Panc1 (cell line): ENCODE measurements around the gene RAB6B. TPM values are rescaled to one million over a fixed set of nuclear protein-coding genes. Genes with fewer than 3 reads are reported as not detected.

Source experiments
- ATAC-seq: fragments of 200-7000 bp; cut with Tn5 transposase; 2 replicates; pipeline ENCODE4 v1.9.1; 2020; ENCODE audit warnings: mild to moderate bottlenecking, moderate library complexity
- BruUV-seq: library from RNA; stranded (reverse); fragments of 400-500 nt; replicated peaks from 2 replicates; lab custom pipeline; 2021; lab: Mats Ljungman, UMichigan
- CTCF ChIA-PET: fragments of 300-600 bp; sonication (Branson Sonifier 250); formaldehyde crosslinking; loops from one replicate; lab custom pipeline; 2022; ENCODE audit warnings: antibody characterized with exemption; lab: Charles Lee
- POLR2A ChIA-PET: fragments of 300-600 bp; sonication (Branson Sonifier 250); formaldehyde crosslinking; loops from one replicate; lab custom pipeline; 2022; ENCODE audit warnings: antibody characterized with exemption; lab: Charles Lee
- DNase-seq: peaks from one replicate; pipeline ENCODE4 v3.0.0-alpha.2; 2010; ENCODE audit warnings: low read depth, low spot score
- H3K27ac ChIP-seq: 2 replicates; pipeline ENCODE4 v1.5.1; 2011; ENCODE audit warnings: mild to moderate bottlenecking, low read length, inconsistent platforms
- H3K27me3 ChIP-seq: fragments of 200-500 bp; sonication (Bioruptor generic); 2 replicates; pipeline ENCODE4 v1.6.0; 2014; ENCODE audit warnings: low read length, inconsistent platforms; ENCODE audit not compliant: control insufficient read depth, insufficient read depth
- H3K36me3 ChIP-seq: fragments of 200-500 bp; sonication (Bioruptor generic); 2 replicates; pipeline ENCODE4 v1.5.1; 2014; ENCODE audit warnings: inconsistent platforms, mild to moderate bottlenecking, low read length, moderate library complexity; ENCODE audit not compliant: control insufficient read depth, insufficient read depth
- H3K4me1 ChIP-seq: 2 replicates; pipeline ENCODE4 v1.5.1; 2011; ENCODE audit warnings: inconsistent platforms, mild to moderate bottlenecking, low read length, moderate library complexity; ENCODE audit not compliant: control insufficient read depth, insufficient read depth
- H3K4me3 ChIP-seq, 2 experiments: 2 replicates each; pipeline ENCODE4 v1.5.1; 2011 to 2012; ENCODE audit warnings: low read depth in 2 of 2, low read length in 2 of 2, mild to moderate bottlenecking in 2 of 2, inconsistent platforms in 1 of 2, moderate library complexity in 1 of 2
- H3K9me3 ChIP-seq: fragments of 200-500 bp; sonication (Bioruptor generic); 2 replicates; pipeline ENCODE4 v1.5.1; 2014; ENCODE audit warnings: low read depth, mild to moderate bottlenecking, inconsistent platforms, low read length, moderate library complexity; ENCODE audit not compliant: control insufficient read depth, insufficient read depth
- POLR2AphosphoS5 ChIP-seq: IDR thresholded peaks from 2 replicates; pipeline ENCODE4 v1.6.1; 2012; ENCODE audit warnings: mild to moderate bottlenecking, low read depth, low read length, moderate library complexity
- SIN3A ChIP-seq: IDR thresholded peaks from 2 replicates; pipeline ENCODE4 v1.6.1; 2012; ENCODE audit warnings: low read depth, mild to moderate bottlenecking, low read length, moderate library complexity, borderline replicate concordance; ENCODE audit not compliant: insufficient read depth
- TCF7L2 ChIP-seq: IDR thresholded peaks from 2 replicates; pipeline ENCODE4 v1.6.1; 2011; ENCODE audit warnings: mild to moderate bottlenecking, low read depth, low read length, inconsistent platforms
- in situ Hi-C: cut with HindIII; loops from 2 replicates; pipeline ENCODE4 v1.10.0; 2016; ENCODE audit warnings: low sequenced_read_pairs, low pct_unique_long_range_greater_than_20kb
- intact Hi-C: fragments of 100-400 bp; cut with micrococcal nuclease; formaldehyde crosslinking; loops from one replicate; pipeline ENCODE4 v1.10.0; 2022; ENCODE audit not compliant: unreplicated experiment
- total RNA-seq: library from RNA; stranded (reverse); gene quantifications from one replicate; pipeline ENCODE4 v1.2.1, GENCODE V29; 2021; ENCODE audit not compliant: unreplicated experiment
- TF ChIP-seq, protein P1 (sequence below), 2 experiments: IDR thresholded peaks; 2 replicates each; pipeline ENCODE4 v1.6.1; 2011 to 2012; ENCODE audit warnings: low read depth in 2 of 2, control low read depth in 1 of 2, low read length in 1 of 2, mild to moderate bottlenecking in 1 of 2, moderate library complexity in 1 of 2; ENCODE audit not compliant: insufficient read depth in 1 of 2
- TF ChIP-seq, protein P2 (sequence below): fragments of 450-650 bp; IDR thresholded peaks from 2 replicates; pipeline ENCODE4 v1.5.1; 2017; ENCODE audit warnings: mild to moderate bottlenecking

RAB6B gene
- total RNA-seq, 1 experiment from 2014 or later, result 49.2 TPM

DNA sequence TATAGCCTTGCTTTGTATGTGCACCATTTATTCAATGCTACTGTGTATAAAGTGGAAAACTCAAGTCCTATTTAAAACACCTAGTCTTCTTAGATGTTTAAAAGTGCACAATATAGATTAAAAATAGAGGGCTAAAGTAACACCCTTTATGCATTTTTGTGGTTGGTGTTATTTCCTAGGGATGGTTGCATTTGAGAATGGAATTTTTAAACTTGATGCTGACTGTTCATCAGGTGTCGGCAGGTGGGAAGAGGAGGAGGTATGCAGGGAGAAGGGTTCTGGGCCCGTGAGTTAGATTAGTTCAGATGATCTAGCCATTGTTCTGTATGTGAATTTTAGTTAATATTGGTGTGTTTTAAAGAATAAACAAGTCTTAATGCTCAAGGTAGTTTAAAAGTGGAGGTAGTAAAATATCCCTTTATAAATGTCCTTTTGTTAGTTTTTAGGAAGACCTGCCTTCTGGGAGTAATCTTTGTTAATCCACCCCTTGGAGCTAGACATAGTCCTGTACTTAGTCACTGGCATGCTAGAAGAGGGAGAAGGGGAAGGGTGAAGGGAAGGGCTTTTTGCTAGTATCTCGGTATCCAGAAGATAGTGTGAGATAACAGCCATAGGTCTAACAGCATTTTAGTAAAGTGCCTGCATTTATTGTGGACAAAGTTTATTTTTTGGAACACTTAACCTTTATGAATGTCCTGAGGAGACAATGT, 98.1 kb downstream of the RAB6B start:
- POLR2A ChIA-PET, result no interaction called here
- DNase-seq, result no peak
- CTCF ChIA-PET, result no interaction called here
- no peak for ATAC-seq
- H3K4me1 ChIP-seq, result no peaks in the 10 kb centered on the region
- in situ Hi-C loops (no loop called here), intact Hi-C loops (no loop called here)
- H3K36me3 ChIP-seq, result no peaks in the 10 kb centered on the region
- peaks cover 24% of the 10 kb centered on the region; the same call in 1 of the 2 replicates for H3K9me3 ChIP-seq
- no peak overlapping the region for H3K4me3 ChIP-seq
- H3K27ac ChIP-seq, result no peak overlapping the region
- H3K27me3 ChIP-seq, result no peaks in the 10 kb centered on the region; the same call in 1 of the 2 replicates
- TF ChIP-seq, protein P1, sequence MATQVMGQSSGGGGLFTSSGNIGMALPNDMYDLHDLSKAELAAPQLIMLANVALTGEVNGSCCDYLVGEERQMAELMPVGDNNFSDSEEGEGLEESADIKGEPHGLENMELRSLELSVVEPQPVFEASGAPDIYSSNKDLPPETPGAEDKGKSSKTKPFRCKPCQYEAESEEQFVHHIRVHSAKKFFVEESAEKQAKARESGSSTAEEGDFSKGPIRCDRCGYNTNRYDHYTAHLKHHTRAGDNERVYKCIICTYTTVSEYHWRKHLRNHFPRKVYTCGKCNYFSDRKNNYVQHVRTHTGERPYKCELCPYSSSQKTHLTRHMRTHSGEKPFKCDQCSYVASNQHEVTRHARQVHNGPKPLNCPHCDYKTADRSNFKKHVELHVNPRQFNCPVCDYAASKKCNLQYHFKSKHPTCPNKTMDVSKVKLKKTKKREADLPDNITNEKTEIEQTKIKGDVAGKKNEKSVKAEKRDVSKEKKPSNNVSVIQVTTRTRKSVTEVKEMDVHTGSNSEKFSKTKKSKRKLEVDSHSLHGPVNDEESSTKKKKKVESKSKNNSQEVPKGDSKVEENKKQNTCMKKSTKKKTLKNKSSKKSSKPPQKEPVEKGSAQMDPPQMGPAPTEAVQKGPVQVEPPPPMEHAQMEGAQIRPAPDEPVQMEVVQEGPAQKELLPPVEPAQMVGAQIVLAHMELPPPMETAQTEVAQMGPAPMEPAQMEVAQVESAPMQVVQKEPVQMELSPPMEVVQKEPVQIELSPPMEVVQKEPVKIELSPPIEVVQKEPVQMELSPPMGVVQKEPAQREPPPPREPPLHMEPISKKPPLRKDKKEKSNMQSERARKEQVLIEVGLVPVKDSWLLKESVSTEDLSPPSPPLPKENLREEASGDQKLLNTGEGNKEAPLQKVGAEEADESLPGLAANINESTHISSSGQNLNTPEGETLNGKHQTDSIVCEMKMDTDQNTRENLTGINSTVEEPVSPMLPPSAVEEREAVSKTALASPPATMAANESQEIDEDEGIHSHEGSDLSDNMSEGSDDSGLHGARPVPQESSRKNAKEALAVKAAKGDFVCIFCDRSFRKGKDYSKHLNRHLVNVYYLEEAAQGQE (IDR thresholded peaks at IDR 0.05; ENCODE audit: insufficient read depth in 1 of 2, low read depth in 2 of 2, low read length in 1 of 2), result no peak
- TF ChIP-seq SIN3A (no peak), POLR2AphosphoS5 (no peak), TCF7L2 (no peak)
- TF ChIP-seq, protein P2, sequence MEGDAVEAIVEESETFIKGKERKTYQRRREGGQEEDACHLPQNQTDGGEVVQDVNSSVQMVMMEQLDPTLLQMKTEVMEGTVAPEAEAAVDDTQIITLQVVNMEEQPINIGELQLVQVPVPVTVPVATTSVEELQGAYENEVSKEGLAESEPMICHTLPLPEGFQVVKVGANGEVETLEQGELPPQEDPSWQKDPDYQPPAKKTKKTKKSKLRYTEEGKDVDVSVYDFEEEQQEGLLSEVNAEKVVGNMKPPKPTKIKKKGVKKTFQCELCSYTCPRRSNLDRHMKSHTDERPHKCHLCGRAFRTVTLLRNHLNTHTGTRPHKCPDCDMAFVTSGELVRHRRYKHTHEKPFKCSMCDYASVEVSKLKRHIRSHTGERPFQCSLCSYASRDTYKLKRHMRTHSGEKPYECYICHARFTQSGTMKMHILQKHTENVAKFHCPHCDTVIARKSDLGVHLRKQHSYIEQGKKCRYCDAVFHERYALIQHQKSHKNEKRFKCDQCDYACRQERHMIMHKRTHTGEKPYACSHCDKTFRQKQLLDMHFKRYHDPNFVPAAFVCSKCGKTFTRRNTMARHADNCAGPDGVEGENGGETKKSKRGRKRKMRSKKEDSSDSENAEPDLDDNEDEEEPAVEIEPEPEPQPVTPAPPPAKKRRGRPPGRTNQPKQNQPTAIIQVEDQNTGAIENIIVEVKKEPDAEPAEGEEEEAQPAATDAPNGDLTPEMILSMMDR, result no peak
- BruUV-seq, result no TSS peak

DNA sequence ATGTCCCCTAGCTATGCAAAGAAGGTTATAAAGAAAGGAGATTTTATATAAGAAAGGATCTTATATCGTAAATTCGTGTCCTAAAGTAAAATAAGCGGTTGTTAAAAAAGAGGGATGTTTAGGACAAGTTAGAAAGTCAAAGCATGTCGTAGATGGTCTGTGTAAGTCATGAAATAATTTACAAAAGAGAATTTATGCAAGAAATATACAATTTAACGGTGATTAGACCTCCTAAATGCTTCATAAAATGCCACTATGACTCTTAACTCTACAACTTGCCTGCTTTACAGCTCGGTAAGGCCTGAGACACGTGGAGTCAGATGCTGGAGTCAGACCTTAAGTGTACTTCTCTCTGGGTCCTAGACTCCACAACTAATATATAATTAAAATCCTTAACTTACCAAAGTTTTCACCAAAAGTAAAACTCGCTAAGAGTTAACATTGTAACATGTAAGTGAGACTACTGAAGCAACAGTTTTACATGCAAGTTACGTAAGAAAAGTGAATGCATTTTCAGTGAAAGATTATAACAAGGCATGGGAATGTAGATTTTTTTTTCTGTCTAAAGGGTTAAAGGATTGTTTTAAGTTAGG, 103.4 kb downstream of the RAB6B start:
- peaks cover 46% of the 10 kb centered on the region for H3K9me3 ChIP-seq
- intact Hi-C loops (loop anchor here (2.0 kb wide), 1 partner anchor 47 kb away; no protein-coding TSS in a partner anchor), in situ Hi-C loops (no loop called here)
- H3K27ac ChIP-seq, result no peak overlapping the region
- ChIA-PET CTCF (no interaction called here), POLR2A (interaction anchor here (0.7 kb wide), 1 partner anchor 15 kb away, joined by 3 read pairs; no protein-coding TSS in a partner anchor)
- TF ChIP-seq SIN3A, result no peak
- TF ChIP-seq TCF7L2, result no peak
- TF ChIP-seq, protein P1 (IDR thresholded peaks at IDR 0.05; ENCODE audit: insufficient read depth in 1 of 2, low read depth in 2 of 2, low read length in 1 of 2), result no peak
- no peak for TF ChIP-seq POLR2AphosphoS5
- TF ChIP-seq, protein P2, result no peak
- no peaks in the 10 kb centered on the region for H3K27me3 ChIP-seq
- BruUV-seq, result no TSS peak
- H3K36me3 ChIP-seq, result no peaks in the 10 kb centered on the region
- no peak overlapping the region for H3K4me3 ChIP-seq
- ATAC-seq (no peak), DNase-seq (no peak)
- H3K4me1 ChIP-seq, result no peaks in the 10 kb centered on the region
